ENCODE data around the gene AIF1L. TPM values are rescaled to one million over a fixed set of nuclear protein-coding genes. Genes with fewer than 3 reads are reported as not detected.
"Not testable (repeated sequence)": the region's sequence is repeated elsewhere in the genome, so short reads cannot be mapped to it uniquely, and the experiment has no call there.

The AIF1L gene
- total RNA-seq, 2 experiments from 2014 or later = not detected

- ChIA-PET CTCF (no interaction called here), POLR2A (no interaction called here)
- H3K27me3 ChIP-seq (ENCODE audit: control insufficient read depth in 1 of 2, insufficient read depth in 2 of 2, low read length in 2 of 2) = peaks cover 19 to 30% of the 10 kb centered on the region in 2 experiments
- Mint-ChIP-seq H3K9me3 (no peaks in the 10 kb centered on the region), H3K4me3 (no peak overlapping the region), H3K27me3 (peaks cover 40% of the 10 kb centered on the region), H3K27ac (no peak overlapping the region), H3K4me1 (ENCODE audit: low read depth) (peaks cover 9% of the 10 kb centered on the region), H3K36me3 (ENCODE audit: low read depth) (no peaks in the 10 kb centered on the region)
- H3K36me3 ChIP-seq (ENCODE audit: insufficient read depth, low read length) = no peaks in the 10 kb centered on the region
- ATAC-seq (ENCODE audit: poor library complexity) (no peak), DNase-seq (no peak)
- intact Hi-C loops (cut with DNase I, micrococcal nuclease) = no loop called here
- no peak overlapping the region for H3K27ac ChIP-seq (ENCODE audit: low read depth in 1 of 2, low read length in 2 of 2)
- no peak overlapping the region for H3K4me3 ChIP-seq (ENCODE audit: low read length)
- H3K9me3 ChIP-seq (ENCODE audit: control insufficient read depth in 1 of 2, insufficient read depth in 1 of 2, low read length in 2 of 2) = peaks cover 0 to 12% of the 10 kb centered on the region in 2 experiments
- H3K4me1 ChIP-seq (ENCODE audit: insufficient read depth, low read length) = peaks cover 12% of the 10 kb centered on the region
- TF ChIP-seq CTCF (IDR thresholded peaks at IDR 0.05) = no peak
Observed at GRCh38 chr9:131097948-131098278, 1.6 kb downstream of the AIF1L start.

GRCh38 chr9:131098391-131099101, 2.2 kb downstream of the AIF1L start:
- Mint-ChIP-seq H3K4me1 (ENCODE audit: low read depth) (peaks cover 9% of the 10 kb centered on the region), H3K27me3 (peaks cover 40% of the 10 kb centered on the region), H3K36me3 (ENCODE audit: low read depth) (no peaks in the 10 kb centered on the region), H3K9me3 (no peaks in the 10 kb centered on the region), H3K4me3 (no peak overlapping the region), H3K27ac (no peak overlapping the region)
- Histone ChIP-seq H3K4me1 (ENCODE audit: insufficient read depth, low read length) (peaks cover 12% of the 10 kb centered on the region), H3K9me3 (ENCODE audit: control insufficient read depth in 1 of 2, insufficient read depth in 1 of 2, low read length in 2 of 2) (peaks cover 0 to 12% of the 10 kb centered on the region in 2 experiments), H3K36me3 (ENCODE audit: insufficient read depth, low read length) (no peaks in the 10 kb centered on the region), H3K4me3 (ENCODE audit: low read length) (no peak overlapping the region), H3K27ac (ENCODE audit: low read depth in 1 of 2, low read length in 2 of 2) (no peak overlapping the region), H3K27me3 (ENCODE audit: control insufficient read depth in 1 of 2, insufficient read depth in 2 of 2, low read length in 2 of 2) (peaks cover 16 to 30% of the 10 kb centered on the region in 2 experiments)
- ATAC-seq (ENCODE audit: poor library complexity) (no peak), DNase-seq (no peak)
- no peak for TF ChIP-seq CTCF (IDR thresholded peaks at IDR 0.05)
- ChIA-PET CTCF (interaction anchor here (0.5 kb wide), 2 partner anchors 19 to 443 kb away, joined by 3 to 4 read pairs; no protein-coding TSS in a partner anchor), POLR2A (no interaction called here)
- intact Hi-C loops (cut with DNase I, micrococcal nuclease) = no loop called here

- ATAC-seq (ENCODE audit: poor library complexity) (no peak), DNase-seq (no peak)
- no peaks in the 10 kb centered on the region for H3K36me3 ChIP-seq (ENCODE audit: insufficient read depth, low read length)
- H3K9me3 Mint-ChIP-seq = no peaks in the 10 kb centered on the region
- H3K27ac Mint-ChIP-seq = no peak overlapping the region
- H3K4me1 ChIP-seq (ENCODE audit: insufficient read depth, low read length) = peaks cover 12% of the 10 kb centered on the region
- H3K27ac ChIP-seq (ENCODE audit: low read depth in 1 of 2, low read length in 2 of 2) = no peak overlapping the region
- POLR2A ChIA-PET = no interaction called here
- H3K27me3 Mint-ChIP-seq = peaks cover 39% of the 10 kb centered on the region
- no peak overlapping the region for H3K4me3 Mint-ChIP-seq
- TF ChIP-seq CTCF (IDR thresholded peaks at IDR 0.05) = no peak
- H3K9me3 ChIP-seq (ENCODE audit: control insufficient read depth in 1 of 2, insufficient read depth in 1 of 2, low read length in 2 of 2) = peaks cover 0 to 12% of the 10 kb centered on the region in 2 experiments
- H3K36me3 Mint-ChIP-seq (ENCODE audit: low read depth) = no peaks in the 10 kb centered on the region
- CTCF ChIA-PET = interaction anchor here (0.5 kb wide), 2 partner anchors 19 to 442 kb away, joined by 3 to 4 read pairs; no protein-coding TSS in a partner anchor
- H3K27me3 ChIP-seq (ENCODE audit: control insufficient read depth in 1 of 2, insufficient read depth in 2 of 2, low read length in 2 of 2) = peaks cover 13 to 29% of the 10 kb centered on the region in 2 experiments
- peaks cover 9% of the 10 kb centered on the region for H3K4me1 Mint-ChIP-seq (ENCODE audit: low read depth)
- no peak overlapping the region for H3K4me3 ChIP-seq (ENCODE audit: low read length)
- intact Hi-C loops (cut with DNase I, micrococcal nuclease) = no loop called here
Observed at GRCh38 chr9:131099102-131099606, 2.8 kb downstream of the AIF1L start.

- H3K4me3 ChIP-seq (ENCODE audit: low read length); H3K9me3 Mint-ChIP-seq; H3K4me1 Mint-ChIP-seq (ENCODE audit: low read depth); H3K36me3 Mint-ChIP-seq (ENCODE audit: low read depth); H3K27ac ChIP-seq (ENCODE audit: low read depth in 1 of 2, low read length in 2 of 2); H3K36me3 ChIP-seq (ENCODE audit: insufficient read depth, low read length); POLR2A ChIA-PET; intact Hi-C loops (cut with DNase I, micrococcal nuclease); H3K27ac Mint-ChIP-seq; H3K4me3 Mint-ChIP-seq; CTCF ChIA-PET; H3K9me3 ChIP-seq (ENCODE audit: control insufficient read depth in 1 of 2, insufficient read depth in 1 of 2, low read length in 2 of 2); DNase-seq; ATAC-seq (ENCODE audit: poor library complexity): not testable (repeated sequence)
- H3K27me3 Mint-ChIP-seq = peaks cover 32% of the 10 kb centered on the region
- Histone ChIP-seq H3K4me1 (ENCODE audit: insufficient read depth, low read length) (peaks cover 12% of the 10 kb centered on the region), H3K27me3 (ENCODE audit: control insufficient read depth in 1 of 2, insufficient read depth in 2 of 2, low read length in 2 of 2) (peaks cover 10 to 22% of the 10 kb centered on the region in 2 experiments)
Observed at GRCh38 chr9:131099845-131100244, 3.5 kb downstream of the AIF1L start.

Measured in CD4-positive, alpha-beta T cell (primary cell).